Middle frontal gyrus (tissue), 1 donor: ENCODE results near the gene CD9.
"Not testable (repeated sequence)": the region's sequence is repeated elsewhere in the genome, so short reads cannot be mapped to it uniquely, and the experiment has no call there.

Experiments
- DNase-seq: peaks from one replicate; pipeline ENCODE4 v3.0.0-alpha.2; 2015; ENCODE audit warnings: low spot score; ENCODE audit errors: extremely low spot score

CD9 gene

GRCh38 chr12:6198556-6198955, 1.6 kb upstream of the CD9 start:
- no peak for DNase-seq

DNA sequence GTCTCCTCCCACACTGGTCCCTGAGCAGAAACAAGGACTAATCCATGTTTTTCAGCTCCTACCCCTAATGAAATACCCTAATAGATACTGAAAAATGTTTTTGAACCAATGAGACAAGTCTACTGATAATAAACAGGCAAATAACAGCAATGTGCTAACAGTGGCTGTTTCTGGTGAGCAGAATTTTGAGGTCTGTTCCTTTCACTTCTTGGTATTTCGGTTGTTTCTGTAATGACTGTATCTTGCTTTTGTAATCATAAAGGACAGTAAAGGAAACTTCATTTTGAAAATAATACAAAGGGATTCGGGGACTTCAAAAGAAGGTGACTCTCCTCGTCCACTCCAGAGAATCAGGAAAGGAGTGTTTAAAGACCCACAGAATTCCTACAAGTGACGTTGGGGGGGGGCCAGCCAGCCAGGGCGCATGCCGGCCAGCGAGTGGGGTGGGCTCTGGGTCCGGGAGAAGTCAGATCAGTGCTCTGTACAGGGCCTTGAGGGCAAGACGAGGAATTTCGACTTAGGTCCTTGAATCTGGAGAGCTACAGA, 1.1 kb upstream of the CD9 start:
- no peak for DNase-seq

DNA sequence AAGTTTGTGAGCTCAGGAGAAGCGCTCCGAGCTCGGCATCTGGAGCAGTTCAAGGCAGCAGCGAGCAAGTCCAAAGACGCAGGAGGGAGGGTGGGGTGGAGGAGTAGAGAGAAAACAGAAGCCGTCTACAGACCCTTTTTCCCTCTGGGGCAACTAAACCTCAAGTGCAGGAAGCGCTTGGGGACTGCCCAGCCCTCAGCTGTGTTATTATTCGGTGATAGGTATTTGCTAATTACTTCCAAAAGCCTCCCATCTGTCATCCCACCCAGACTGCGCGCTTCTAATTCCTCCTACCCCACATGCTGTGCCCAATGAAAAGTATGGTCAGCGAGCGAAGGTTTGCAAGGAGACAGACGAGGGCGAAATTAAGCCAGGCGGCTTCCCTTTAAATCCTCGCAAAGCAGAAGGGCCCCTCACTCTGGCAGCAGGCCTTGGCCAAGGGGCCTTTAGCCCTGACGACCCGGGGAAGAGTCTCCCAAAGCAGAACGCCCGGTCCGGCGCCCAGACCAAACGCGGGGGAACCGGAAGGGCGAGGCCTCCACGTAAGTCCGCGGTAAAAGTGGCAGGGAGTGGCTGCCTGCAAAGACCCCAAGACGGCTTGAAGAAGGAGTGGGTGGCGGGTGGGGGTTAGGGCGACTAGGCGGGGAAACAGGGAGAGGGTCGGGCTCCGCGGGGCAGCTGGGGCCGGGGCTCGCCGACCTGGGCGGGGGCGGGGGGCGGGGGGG, 507 bp upstream of the CD9 start:
- no peak for DNase-seq

GRCh38 chr12:6201213-6201608, 1.0 kb downstream of the CD9 start:
- no peak for DNase-seq

DNA sequence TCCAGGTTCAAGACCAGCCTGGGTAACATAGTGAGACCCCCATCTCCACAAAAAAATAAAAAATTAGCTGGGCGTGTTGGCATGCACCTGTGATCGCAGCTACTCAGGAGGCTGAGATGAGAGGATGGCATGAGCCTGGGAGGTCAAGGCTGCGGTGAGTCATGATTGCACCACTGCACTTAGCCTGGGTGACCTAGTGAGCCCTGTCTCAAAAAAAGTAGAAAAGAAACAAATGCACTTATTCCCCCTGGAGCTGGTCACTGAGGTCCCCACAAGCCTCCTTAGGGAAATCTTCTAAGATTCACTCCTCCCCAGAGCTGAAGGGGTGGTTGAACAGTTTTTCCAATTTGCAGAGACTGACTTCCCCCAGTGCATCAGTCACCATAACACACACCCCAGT, 1.6 kb downstream of the CD9 start:
- no peak for DNase-seq

GRCh38 chr12:6202304-6202703, 2.1 kb downstream of the CD9 start:
- no peak for DNase-seq

- no peak for DNase-seq
These were observed 2.6 kb downstream of the CD9 start for GRCh38 chr12:6202846-6203245.

GRCh38 chr12:6203601-6204000, 3.4 kb downstream of the CD9 start:
- DNase-seq = no peak

- DNase-seq = no peak
These were observed 4.4 kb downstream of the CD9 start for GRCh38 chr12:6204533-6205143.

- no peak for DNase-seq
These were observed 4.9 kb downstream of the CD9 start for GRCh38 chr12:6205144-6205539.

DNA sequence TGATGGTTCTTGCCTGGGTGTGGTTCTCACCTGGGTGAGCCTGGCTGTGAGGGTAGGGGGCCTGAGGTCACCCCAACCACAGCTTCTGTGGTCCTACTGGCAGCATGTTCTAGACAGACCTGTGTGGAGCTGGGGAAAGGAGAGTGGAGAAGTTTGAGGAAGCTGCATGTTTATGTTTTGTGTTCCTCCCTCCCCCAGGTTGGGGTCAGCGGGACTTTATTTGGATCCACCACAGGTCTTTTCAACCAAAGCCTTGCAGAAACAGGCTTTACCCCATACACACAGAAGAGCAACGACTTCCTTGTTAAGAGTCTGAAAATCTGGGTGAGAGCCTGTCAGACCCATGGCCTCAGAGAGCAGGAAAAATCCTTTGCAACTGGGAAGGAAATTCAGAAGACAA, 5.6 kb downstream of the CD9 start:
- DNase-seq = no peak

GRCh38 chr12:6206327-6206726, 6.1 kb downstream of the CD9 start:
- DNase-seq = no peak

- DNase-seq = no peak
These were observed 7.2 kb downstream of the CD9 start for GRCh38 chr12:6207259-6207925.

GRCh38 chr12:6208130-6208529, 7.9 kb downstream of the CD9 start:
- DNase-seq = no peak

DNA sequence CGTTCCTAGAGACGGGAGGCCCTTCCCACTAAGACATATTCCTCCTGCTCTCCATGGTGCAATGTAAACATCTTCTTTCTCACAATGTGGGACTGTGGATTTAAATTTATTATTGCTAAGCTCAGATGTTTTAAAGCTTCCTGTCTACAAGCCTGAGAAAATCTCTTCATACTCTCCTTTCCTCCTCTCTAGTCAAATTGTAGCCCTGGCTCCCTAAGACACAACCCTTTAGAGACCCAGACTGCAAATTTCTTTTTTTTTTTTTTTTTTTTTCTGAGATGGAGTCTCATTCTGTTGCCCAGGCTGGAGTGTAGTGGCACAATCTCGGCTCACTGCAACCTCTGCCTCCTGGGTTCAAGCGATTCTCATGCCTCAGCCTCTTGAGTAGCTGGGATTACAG, 9.2 kb downstream of the CD9 start:
- not testable (repeated sequence) for DNase-seq

DNA sequence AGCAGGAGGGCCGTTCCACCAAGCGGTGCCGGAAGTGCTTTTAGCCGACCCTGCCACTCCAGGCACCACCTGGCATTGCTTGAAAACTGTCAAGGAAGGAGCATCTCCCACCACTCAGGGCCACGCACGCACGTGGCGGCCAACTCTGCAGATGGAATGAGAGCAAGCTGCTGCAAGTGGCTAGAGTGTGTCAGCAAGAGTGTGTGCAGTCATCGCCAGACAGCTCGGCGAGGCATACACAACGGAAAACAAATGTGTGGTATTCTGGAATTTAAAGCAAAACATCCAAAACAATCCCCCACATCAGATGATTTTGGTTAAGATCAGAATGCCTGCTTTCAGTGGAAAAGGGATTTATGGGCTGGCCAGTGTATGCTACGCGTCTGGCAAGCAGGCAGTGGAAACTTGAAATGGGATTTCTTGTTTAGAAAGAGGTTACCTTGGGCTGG, 11.2 kb downstream of the CD9 start:
- no peak for DNase-seq

DNA sequence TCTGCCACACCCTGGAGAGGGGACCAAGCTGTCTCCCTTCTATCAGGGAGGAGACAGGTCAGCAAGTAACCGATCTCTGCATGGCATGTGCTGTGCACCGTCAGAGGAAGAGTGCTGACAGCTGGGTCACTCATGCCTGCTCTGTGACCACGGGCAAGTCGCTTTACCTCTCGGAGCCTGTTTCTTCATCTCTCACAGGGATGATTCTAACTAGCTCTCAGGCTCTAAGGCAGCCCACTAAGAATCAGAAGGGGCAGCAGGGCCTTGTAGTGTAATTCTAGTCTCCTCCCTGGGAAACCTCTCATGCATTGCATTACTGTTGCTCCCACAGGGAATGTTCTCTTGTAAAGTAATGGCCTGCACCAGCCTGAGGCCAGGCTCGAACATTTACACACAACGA, 11.9 kb downstream of the CD9 start:
- DNase-seq = no peak

- DNase-seq = no peak
These were observed 13.8 kb downstream of the CD9 start for GRCh38 chr12:6213969-6214368.

DNA sequence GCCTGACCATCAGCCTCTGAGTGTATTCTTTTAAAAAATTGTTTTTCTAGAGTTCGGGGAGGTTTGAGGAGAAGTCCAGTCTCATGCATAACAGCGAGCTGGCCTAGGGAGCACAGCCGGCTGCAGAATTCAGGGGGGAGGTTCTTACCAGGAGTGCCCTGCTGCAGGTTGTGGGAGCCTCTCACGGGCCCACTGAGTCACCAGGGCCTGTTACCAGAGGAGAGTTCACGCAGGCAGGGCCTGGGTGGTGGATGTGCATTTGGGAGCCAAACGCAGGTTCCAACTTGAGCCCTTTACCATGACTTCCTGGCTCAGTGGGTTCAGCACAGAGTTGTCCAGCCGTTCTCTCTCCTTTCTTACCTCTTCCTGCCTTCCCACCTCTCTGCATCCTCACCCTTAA, 14.4 kb downstream of the CD9 start:
- no peak for DNase-seq

DNA sequence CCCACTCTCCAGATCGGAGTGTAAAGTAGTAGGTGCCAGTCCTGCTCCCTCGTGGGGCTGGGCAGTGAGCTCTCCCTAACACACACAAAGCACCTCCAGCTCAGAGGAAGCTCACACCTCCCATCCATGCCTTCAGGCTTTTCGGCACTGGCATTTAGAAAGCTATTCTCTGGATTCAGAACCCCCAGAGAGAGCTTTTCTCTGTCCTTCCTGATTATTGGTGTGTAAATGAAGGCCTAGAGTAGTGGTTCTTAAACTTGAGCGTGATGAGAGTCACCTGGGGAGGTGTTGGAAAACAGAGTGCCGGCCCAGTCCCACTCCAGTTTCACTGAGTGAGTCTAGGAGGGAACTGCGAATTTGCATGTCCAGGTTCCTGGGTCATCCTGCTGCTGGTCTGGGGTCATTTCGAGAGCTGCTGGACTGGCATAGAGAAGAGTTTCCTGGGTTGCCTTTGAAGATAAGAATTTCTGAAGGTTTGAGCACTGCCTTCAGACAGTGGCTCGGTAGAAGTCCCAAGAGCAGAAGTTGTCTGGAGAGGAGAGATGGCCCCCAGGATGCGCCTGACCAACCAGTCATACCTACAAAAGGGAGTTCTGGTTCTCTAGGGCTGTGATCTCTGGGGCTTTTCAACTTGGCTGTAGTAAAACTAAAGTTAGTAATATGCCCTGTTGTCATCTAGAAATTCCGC, 15.1 kb downstream of the CD9 start:
- DNase-seq = no peak

DNA sequence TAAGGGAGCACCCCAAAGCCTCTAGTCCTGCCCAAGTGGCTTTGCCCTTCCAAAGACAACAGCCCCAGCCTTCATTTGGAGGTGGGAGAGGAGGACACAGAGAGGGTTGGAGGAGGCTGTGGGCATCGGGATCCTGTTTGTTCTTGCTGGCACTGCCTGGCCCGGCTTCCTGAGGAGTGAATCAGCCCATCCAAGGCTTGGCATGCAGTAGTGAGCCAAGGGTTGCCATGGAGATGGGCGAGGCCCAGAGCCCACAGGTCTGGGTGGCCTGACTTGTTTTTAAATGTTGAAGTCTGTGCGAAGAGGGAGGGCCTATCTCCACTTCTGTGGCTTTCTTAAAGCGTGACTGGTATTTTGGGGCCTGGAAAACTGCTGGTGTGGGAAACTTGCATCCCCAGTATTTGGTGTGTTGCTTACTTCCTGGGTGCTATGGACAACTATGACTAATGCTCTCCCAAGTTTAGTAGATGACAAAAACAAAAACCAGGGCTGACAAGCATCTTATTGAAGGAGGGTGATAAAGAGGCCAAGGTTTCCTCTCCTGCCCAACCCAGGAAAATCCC, 15.8 kb downstream of the CD9 start:
- DNase-seq = no peak

DNA sequence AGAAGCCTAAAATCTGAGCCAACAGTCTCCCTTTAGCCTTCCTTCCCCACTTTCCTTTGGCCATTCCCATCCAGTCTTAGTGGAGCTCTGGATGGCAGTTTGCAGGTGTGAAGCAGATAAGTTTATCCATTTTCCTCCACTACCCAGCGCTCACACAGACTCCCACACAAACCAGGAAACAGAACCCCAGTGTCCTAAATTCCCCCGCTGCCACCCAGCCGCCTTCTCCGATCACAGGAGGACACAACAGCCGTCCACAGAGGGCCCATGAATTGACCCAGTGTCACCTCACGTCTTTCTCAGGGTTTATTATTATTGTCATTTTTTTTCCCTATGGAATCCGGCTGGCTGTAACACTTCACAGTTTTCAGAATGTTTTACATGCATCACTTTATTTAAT, 16.4 kb downstream of the CD9 start:
- DNase-seq = no peak
